ENCODE results near the gene EBPL.

EBPL gene

DNA sequence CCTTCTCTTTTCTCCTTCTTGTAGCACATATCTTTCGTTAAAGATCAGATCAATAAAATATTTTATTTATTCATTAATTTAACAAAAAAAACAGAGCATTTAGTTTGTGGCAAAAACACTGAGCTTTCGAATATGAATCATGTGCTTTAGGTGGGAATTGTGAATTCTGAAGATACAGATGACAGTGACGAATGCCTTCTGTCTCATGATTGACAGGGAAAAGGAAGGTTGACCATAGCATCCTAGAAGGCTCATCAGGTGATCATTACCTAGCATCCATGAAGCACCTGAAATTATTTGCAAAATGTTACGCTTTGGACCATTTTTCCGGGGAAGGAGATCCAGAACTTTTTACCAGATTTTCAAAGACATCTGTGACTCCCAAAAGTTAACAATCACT is 59.1 kb downstream of the EBPL start:
- TF ChIP-seq GATA3 (IDR thresholded peaks at IDR 0.05; ENCODE audit: low read depth, low read length) (no peak), GATA2 (IDR thresholded peaks at IDR 0.05; ENCODE audit: low read depth, low read length) (no peak)

DNA sequence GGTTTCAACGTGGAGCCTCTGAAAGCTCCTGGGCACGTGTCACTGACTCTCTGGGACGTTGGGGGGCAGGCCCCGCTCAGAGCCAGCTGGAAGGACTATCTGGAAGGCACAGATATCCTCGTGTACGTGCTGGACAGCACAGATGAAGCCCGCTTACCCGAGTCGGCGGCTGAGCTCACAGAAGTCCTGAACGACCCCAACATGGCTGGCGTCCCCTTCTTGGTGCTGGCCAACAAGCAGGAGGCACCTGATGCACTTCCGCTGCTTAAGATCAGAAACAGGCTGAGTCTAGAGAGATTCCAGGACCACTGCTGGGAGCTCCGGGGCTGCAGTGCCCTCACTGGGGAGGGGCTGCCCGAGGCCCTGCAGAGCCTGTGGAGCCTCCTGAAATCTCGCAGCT is 60.7 kb downstream of the EBPL start:
- TF ChIP-seq GATA2 (IDR thresholded peaks at IDR 0.05; ENCODE audit: low read depth, low read length) (no peak), GATA3 (IDR thresholded peaks at IDR 0.05; ENCODE audit: low read depth, low read length) (no peak)

DNA sequence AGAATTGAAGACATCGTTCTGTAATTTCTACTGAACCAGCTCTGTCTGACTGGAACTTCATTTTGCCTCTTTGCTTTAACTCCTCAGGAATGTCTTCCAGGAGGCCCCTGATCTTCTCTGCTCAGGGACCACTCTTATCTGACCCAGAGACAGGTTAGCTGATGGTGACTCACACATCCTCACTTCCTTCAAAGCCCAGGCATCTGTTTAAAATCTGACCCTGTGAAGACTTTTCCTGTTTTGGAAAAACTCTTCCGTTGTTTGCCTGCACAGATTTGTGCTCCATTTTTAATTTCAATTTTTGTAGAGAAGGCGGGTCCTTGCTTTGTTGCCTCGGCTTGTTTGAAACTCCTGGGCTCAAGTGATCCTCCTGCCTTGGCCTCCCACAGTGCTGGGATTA is 61.3 kb downstream of the EBPL start:
- no peak for TF ChIP-seq GATA2 (IDR thresholded peaks at IDR 0.05; ENCODE audit: low read depth, low read length)
- TF ChIP-seq GATA3 (IDR thresholded peaks at IDR 0.05; ENCODE audit: low read depth, low read length), result no peak

DNA sequence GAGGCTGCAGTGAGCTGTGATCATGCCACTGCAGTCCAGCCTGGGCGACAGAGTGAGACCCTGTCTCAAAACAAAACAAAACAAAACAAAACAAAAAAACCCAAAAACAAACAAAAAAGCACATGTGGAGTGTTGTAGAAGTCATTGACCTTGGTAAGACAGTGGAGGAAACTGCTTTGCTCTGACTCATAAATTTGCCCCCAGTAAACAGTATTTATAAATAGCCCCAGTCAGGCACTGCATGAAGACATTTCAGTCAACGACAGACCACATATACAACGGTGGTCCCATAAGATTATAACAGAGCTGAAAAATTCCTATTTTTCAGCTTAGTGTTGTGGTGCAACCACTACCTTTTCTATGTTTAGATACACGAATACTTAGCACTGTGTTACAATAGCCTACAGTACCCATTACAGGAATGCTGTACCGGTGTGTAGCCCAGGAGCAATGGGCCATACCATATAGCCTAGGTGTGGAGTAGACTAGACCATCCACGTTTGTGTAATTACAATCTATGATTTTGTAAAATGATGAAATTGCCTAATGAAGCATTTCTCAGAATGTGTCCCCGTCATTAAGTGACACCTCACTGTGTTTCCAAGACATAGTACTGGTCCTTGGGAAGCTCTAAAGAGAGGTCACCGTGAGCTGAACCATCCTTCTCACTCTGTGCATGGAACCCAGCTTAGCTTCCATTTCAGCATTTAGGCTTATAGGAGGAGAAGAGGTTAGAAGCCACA is 61.9 kb downstream of the EBPL start:
- TF ChIP-seq GATA3 (IDR thresholded peaks at IDR 0.05; ENCODE audit: low read depth, low read length) (no peak), GATA2 (IDR thresholded peaks at IDR 0.05; ENCODE audit: low read depth, low read length) (no peak)

DNA sequence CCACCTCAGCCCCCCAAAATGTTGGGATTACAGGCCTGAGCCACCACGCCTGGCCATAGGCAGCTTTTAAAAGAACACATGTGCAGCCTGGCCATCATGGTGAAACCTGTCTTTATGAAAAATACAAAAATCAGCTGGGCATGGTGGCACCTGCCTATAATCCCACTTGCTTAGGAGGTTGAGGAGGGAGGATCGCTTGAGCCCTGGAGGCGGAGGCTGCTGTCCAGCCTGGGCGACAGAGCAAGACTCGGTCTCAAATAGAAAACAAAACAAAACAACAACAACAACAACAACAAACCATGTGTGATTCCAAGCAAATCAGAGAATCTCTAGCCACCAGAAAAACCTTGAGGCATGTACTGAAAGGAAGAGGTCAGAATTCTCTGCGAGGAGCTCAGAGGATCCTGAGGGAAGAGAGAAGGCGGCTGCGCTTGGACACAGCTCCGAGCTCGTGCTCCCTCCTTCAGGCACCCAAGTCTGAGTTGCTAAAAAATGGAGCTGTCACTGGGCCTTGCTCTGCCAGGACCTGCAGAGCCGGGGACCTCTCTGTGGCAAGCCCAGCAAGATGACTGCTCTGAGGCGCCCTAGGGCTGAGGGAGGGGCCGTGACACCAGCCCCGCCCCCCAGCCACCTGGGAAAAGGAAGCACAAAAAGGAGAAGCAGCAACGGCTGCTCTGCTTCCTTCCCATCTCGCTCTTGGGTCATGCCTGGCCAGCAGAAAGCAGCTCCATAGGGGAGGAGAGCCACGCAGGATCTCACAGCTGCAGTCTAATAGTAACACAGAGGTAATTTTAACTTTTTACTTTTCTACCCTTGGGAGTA is 63.2 kb downstream of the EBPL start, which contains the start of gene ARL11:
ARL11 (plus strand) TSS at position 677 of the 822 bp plus-strand sequence. CDS start 1,941 bp downstream, outside the sequence.
- TF ChIP-seq GATA2 (IDR thresholded peaks at IDR 0.05; ENCODE audit: low read depth, low read length) (no peak), GATA3 (IDR thresholded peaks at IDR 0.05; ENCODE audit: low read depth, low read length) (no peak)

DNA sequence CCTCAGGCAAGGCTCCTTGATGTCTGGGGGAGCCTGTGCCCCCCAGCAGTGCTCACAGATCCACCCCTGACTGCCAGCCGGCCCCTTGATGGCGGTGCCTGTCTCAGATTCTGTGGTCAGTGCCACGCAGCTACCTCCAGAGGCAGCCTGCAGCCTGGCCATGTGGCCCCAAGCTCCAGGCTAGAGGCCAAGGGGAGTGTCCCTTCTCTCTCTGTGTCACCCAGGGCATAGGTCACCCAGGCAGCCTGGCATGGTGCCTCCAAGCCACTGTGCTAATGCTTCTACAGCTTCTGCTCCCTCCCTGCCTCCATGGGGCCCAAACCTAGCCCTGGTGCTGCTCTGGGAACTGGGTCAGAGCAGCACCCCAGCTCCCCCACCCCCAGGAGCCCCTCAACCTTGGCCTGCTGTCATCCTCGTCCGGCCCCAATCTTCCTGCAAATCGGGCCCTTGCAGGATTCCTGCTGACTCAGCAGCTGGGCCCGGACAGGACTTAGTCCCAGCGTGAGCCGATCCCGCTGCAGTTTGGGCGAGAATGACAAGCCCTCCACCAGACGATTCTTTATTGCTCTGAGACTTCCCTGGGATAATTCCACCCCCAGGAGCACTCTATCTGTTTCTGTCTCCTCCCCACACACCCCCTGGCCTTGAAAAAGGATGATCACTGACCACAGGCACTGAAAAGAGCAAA is 65.8 kb downstream of the EBPL start:
- TF ChIP-seq GATA3 (IDR thresholded peaks at IDR 0.05; ENCODE audit: low read depth, low read length), result no peak
- no peak for TF ChIP-seq GATA2 (IDR thresholded peaks at IDR 0.05; ENCODE audit: low read depth, low read length)

DNA sequence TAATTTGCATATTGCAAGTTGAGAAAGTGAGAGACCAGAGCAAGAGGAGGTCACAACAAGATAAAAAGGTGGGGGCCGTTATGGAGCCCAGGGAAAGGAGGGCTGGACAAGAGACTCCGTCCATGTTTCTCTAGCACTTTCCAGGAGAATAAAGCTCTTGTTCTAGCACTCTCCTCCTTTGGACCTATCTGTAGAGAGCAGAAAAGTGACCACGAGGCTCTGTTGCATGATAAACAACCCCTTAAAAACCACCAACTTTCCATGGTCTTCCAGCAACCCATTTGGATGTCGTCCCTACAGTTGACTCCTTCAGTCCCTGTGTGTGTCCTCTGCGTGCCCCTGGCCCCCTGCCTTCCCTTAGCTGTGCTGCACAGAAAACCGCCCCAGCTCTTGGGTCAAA is 67.1 kb downstream of the EBPL start:
- TF ChIP-seq GATA3 (IDR thresholded peaks at IDR 0.05; ENCODE audit: low read depth, low read length), result no peak

DNA sequence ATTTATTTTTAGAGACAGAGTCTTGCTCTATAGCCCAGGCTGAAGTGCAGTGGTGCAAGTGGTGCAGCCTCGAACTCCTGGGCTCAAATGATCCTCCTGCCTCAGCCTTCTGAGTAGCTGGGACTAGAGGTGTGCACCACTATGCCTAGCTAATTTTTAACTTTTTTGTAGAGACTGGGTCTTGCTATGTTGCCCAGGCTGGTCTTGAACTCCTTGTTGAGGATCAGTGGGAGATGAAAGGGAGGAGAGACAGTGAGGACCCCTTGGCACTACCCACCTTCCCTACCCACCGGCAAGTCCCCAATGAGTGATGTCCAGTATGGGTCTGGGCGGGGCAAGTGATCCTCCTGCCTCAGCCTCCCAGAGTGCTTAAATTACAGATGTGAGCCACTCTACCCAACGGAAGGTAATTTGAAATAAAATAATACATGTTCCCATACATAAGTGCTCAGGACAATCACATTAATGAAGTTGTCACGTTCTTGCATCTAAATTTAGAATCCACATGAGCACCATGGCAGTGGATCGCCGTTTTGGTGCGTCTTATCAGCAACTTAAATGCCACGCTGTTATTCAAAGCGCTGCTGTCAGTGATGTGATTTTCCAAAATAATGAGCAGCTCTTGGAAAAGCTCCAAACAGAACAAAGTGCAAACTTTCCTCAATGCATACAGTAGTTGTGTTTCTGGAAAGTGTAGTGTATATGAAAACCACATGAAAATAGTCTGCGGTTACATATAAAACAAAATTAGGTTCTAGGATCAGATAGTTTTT is 68.9 kb downstream of the EBPL start:
- TF ChIP-seq GATA2 (IDR thresholded peaks at IDR 0.05; ENCODE audit: low read depth, low read length), result no peak

DNA sequence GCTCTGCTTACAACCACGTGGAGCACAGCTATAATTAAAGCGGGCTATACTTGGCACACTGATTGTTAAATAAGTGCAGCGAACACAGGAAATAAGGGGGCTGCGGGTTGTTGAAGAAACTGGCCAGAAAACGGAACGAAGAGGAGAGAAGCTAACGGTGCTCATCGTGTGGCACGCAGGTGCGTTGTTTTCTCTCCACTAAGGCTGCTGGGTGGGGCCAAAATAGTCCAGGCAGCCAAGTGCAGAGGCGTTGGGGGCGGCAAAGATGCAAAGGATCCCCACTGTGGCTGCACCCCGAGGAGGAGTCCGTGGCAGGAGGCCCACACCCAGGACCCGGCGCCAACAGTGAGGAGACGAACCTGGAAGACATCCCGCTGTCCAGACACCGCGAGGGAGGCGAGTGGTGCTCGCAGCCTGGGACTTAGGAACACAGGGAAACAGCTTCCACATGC is 71.1 kb downstream of the EBPL start:
- TF ChIP-seq GATA2 (IDR thresholded peaks at IDR 0.05; ENCODE audit: low read depth, low read length) (no peak), GATA3 (IDR thresholded peaks at IDR 0.05; ENCODE audit: low read depth, low read length) (no peak)

DNA sequence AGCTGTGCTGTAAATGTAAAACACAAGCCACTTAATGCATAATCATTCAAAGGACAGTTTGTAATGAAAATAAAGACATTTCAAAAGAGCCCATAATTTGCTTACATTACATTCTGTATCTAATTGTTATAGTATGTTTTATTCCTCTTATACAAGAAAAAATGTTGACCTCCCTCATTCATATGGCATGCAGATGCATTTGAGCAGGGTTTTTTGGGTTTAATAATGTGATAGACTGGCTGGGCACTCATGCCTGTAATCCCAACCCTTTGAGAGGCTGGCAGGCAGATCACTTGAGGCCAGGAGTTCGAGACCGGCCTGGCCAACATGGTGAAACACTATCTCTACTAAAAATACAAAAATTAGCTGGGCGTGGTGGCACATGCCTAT is 74.6 kb downstream of the EBPL start:
- TF ChIP-seq GATA3 (IDR thresholded peaks at IDR 0.05; ENCODE audit: low read depth, low read length), result no peak

DNA sequence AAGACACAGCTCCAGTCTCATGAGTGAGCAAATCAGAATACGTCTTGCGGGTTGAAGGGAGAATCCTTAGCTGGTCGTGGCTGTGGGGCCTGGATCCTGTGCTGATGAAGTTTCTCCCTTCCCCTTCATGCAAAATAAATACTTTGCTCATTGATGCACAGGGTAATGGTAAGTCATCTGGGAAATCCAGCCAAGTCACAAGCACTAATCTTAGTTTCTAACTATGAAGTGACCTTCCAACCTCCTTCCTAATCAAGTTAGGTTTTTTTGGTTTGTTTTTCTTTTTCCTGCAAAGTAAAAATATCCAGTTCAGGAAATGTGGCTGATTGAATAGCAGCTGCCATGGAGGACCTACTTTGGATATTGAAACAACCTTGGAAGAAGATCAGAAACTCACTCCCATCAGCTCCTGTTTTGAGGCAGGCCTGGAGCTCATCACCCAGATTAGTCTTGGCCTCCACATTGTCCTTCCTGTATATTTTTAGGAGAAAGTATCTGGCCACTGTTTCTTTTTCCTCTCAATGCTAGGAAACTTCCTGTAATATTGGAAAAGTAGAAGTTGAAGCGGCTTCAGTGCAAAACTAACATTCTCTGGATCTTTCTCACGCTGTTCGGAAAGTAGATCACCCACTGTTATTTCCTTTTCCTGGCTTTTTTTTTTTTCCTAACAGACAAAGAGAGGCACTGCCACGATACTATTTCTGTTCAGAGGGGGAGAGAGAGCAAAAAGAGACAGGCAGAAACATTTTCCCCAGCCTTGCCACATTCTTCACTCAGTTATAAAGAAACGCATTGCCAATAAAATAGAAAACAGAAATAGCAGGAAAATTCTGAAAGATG is 75.2 kb downstream of the EBPL start:
- no peak for TF ChIP-seq GATA3 (IDR thresholded peaks at IDR 0.05; ENCODE audit: low read depth, low read length)
- no peak for TF ChIP-seq GATA2 (IDR thresholded peaks at IDR 0.05; ENCODE audit: low read depth, low read length)

Data from SH-SY5Y (cell line).